Progenitor cell of endocrine pancreas (in vitro differentiated cells): Measurements from ENCODE around the gene TMEM140. TPM values are rescaled to one million over a fixed set of nuclear protein-coding genes. Genes with fewer than 3 reads are reported as not detected.
"Not testable (repeated sequence)": the region's sequence is repeated elsewhere in the genome, so short reads cannot be mapped to it uniquely, and the experiment has no call there.

ENCODE experiments used
- DNase-seq: peaks from one replicate; pipeline ENCODE4 v3.0.0; 2021; ENCODE audit warnings: low spot score; ENCODE audit not compliant: unreplicated experiment
- H3K27ac Mint-ChIP-seq: 2 replicates; pipeline ENCODE4 v1.8.0; 2021; ENCODE audit warnings: mild to moderate bottlenecking, moderate library complexity, mixed read lengths
- H3K27me3 Mint-ChIP-seq: 2 replicates; pipeline ENCODE4 v1.8.0; 2021; ENCODE audit warnings: mixed read lengths
- H3K36me3 Mint-ChIP-seq: 2 replicates; pipeline ENCODE4 v1.8.0; 2022; ENCODE audit warnings: mixed read lengths; ENCODE audit not compliant: insufficient read depth
- H3K4me1 Mint-ChIP-seq: 2 replicates; pipeline ENCODE4 v1.8.0; 2021; ENCODE audit warnings: low read depth, mixed read lengths
- H3K4me3 Mint-ChIP-seq: 2 replicates; pipeline ENCODE4 v1.8.0; 2021; ENCODE audit warnings: low read depth, mild to moderate bottlenecking, moderate library complexity, mixed read lengths
- H3K9me3 Mint-ChIP-seq: 2 replicates; pipeline ENCODE4 v1.8.0; 2021; ENCODE audit warnings: low read depth, mixed read lengths
- CTCF ChIP-seq: fragments of 200-600 bp; sonication (generic); IDR thresholded peaks from one replicate; pipeline ENCODE4 v1.5.0; 2021; ENCODE audit warnings: antibody characterized with exemption, mild to moderate bottlenecking; ENCODE audit not compliant: unreplicated experiment
- total RNA-seq: library from RNA; stranded (reverse); gene quantifications from 2 replicates; pipeline ENCODE4 v1.2.1, GENCODE V29; 2021

Gene TMEM140
- total RNA-seq, 1 donor from 2014 or later = 0.14 TPM

GRCh38 chr7:135170274-135170997 lies 22.6 kb downstream of the TMEM140 start, which contains the start of gene CYREN:
Gene CYREN, minus strand, starts transcription at chr7:135170707. Its CDS starts 1,785 bp downstream, at chr7:135168922.
- H3K9me3 Mint-ChIP-seq = no peaks in the 10 kb centered on the region
- no peaks in the 10 kb centered on the region for H3K27me3 Mint-ChIP-seq
- peak within 1 kb of the TSS; percentile 95 for H3K27ac Mint-ChIP-seq
- peak; percentile 90 for DNase-seq
- peak within 1 kb of the TSS; percentile 87 for H3K4me3 Mint-ChIP-seq
- peak; percentile 73 for TF ChIP-seq CTCF
- peaks cover 11% of the 10 kb centered on the region for H3K36me3 Mint-ChIP-seq
- peaks cover 25% of the 10 kb centered on the region for H3K4me1 Mint-ChIP-seq

GRCh38 chr7:135170998-135171481 lies 23.2 kb downstream of the TMEM140 start:
- H3K36me3 Mint-ChIP-seq, H3K27me3 Mint-ChIP-seq, H3K9me3 Mint-ChIP-seq, DNase-seq: not testable (repeated sequence)
- Mint-ChIP-seq H3K4me3 (peak overlapping the region; percentile 87), H3K27ac (peak overlapping the region; percentile 95), H3K4me1 (peaks cover 25% of the 10 kb centered on the region)

DNA sequence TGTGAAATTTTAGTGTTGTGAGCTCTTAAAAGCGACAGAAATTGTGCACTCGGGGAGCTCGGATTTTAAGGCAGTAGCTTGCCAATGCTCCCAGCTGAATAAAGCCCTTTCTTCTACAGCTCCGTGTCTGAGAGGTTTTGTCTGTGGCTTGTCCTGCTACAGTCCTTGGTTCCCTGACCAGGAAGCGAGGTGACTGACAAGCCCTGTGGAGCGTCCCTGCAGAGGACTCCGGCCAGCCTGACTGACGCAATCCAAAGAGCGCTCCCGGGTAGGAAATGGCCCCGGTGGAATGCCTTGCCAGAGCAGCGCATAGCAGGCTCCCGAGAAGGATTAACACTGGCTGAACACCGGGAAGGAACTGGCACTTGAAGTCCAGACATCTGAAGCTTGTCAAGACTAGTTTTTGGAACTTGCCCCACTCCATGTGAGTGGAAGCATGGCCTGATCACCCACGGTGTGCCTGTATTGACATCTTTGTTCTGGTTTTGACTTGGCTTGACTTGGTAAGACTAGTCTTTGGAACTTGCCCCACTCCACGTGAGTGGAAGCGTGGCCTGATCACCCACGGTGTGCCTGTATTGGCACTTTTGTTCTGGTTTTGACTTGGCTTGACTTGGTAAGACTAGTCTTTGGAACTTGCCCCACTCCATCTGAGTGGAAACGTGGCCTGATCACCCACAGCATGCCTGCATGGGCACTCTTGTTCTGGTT lies 23.9 kb downstream of the TMEM140 start:
- Mint-ChIP-seq H3K27ac (peak overlapping the region; percentile 92), H3K4me3 (peak overlapping the region; percentile 58), H3K4me1 (peaks cover 25% of the 10 kb centered on the region)
- H3K27me3 Mint-ChIP-seq, H3K9me3 Mint-ChIP-seq, DNase-seq, H3K36me3 Mint-ChIP-seq: not testable (repeated sequence)

- H3K9me3 Mint-ChIP-seq, DNase-seq, H3K36me3 Mint-ChIP-seq, H3K27me3 Mint-ChIP-seq, H3K4me3 Mint-ChIP-seq, H3K27ac Mint-ChIP-seq: not testable (repeated sequence)
- peaks cover 15% of the 10 kb centered on the region for H3K4me1 Mint-ChIP-seq
Measured at GRCh38 chr7:135173916-135174315, 26.0 kb downstream of the TMEM140 start.

DNA sequence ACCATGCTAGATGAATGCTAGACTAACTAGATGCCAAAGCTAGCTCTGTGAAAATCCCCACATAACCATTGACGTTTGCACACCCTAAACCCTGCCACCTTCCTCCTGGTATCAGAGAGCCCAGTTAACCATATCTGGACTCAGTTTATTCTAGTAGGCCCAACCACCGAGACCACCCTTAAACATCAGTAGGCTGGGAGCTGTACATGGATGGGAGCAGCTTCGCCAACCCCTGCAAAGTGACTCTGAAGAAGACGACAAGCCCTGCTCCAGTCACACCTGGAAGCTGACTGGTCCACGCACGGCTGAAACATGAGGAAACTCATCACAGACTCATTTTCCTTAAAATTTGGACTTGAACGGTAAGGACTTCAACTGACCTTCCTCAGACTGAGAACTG lies 27.1 kb downstream of the TMEM140 start:
- no peak overlapping the region for H3K27ac Mint-ChIP-seq
- H3K27me3 Mint-ChIP-seq = no peaks in the 10 kb centered on the region
- DNase-seq = no peak
- peaks cover 5% of the 10 kb centered on the region for H3K9me3 Mint-ChIP-seq
- H3K4me1 Mint-ChIP-seq = peaks cover 8% of the 10 kb centered on the region
- H3K4me3 Mint-ChIP-seq = no peak overlapping the region
- peaks cover 6% of the 10 kb centered on the region for H3K36me3 Mint-ChIP-seq
- no peak for TF ChIP-seq CTCF

- no peak for TF ChIP-seq CTCF
- Mint-ChIP-seq H3K27ac (no peak overlapping the region), H3K36me3 (peaks cover 9% of the 10 kb centered on the region), H3K9me3 (peaks cover 10% of the 10 kb centered on the region), H3K4me3 (no peak overlapping the region), H3K27me3 (no peaks in the 10 kb centered on the region), H3K4me1 (peaks cover 8% of the 10 kb centered on the region)
- DNase-seq = no peak
Measured at GRCh38 chr7:135175931-135176330, 28.1 kb downstream of the TMEM140 start.
